ENCODE results near the gene LOXL1. TPM values are rescaled to one million over a fixed set of nuclear protein-coding genes. Genes with fewer than 3 reads are reported as not detected.
A peak's percentile ranks its signal among the peaks of the same experiment; 100 is the strongest.

Gene LOXL1
- total and polyA plus RNA-seq, 2 donors: 6.6 to 6.7 TPM

GRCh38 chr15:73925848-73926218 is 429 bp upstream of the LOXL1 start:
- no peak overlapping the region for H3K4me3 ChIP-seq (ENCODE audit: low read length in 2 of 2)
- no peak overlapping the region for H3K27ac ChIP-seq (ENCODE audit: low read depth in 1 of 2, low read length in 1 of 2)
- peaks cover 26 to 59% of the 10 kb centered on the region in 2 donors for H3K27me3 ChIP-seq (ENCODE audit: control insufficient read depth in 2 of 2, insufficient read depth in 1 of 2, low read length in 1 of 2)
- H3K36me3 ChIP-seq (ENCODE audit: control insufficient read depth in 2 of 2, insufficient read depth in 2 of 2, low read length in 1 of 2): no peaks in the 10 kb centered on the region
- no peaks in the 10 kb centered on the region for H3K9me3 ChIP-seq (ENCODE audit: control insufficient read depth in 2 of 2, insufficient read depth in 1 of 2, low read length in 1 of 2)
- DNase-seq (ENCODE audit: low read depth in 6 of 9, low spot score in 9 of 9): no peak
- peaks cover 20 to 59% of the 10 kb centered on the region in 2 donors for H3K4me1 ChIP-seq (ENCODE audit: control insufficient read depth in 2 of 2, insufficient read depth in 2 of 2, low read length in 2 of 2)
- WGBS: 96% methylated on average over 8 of the region's 8 CpGs

DNA sequence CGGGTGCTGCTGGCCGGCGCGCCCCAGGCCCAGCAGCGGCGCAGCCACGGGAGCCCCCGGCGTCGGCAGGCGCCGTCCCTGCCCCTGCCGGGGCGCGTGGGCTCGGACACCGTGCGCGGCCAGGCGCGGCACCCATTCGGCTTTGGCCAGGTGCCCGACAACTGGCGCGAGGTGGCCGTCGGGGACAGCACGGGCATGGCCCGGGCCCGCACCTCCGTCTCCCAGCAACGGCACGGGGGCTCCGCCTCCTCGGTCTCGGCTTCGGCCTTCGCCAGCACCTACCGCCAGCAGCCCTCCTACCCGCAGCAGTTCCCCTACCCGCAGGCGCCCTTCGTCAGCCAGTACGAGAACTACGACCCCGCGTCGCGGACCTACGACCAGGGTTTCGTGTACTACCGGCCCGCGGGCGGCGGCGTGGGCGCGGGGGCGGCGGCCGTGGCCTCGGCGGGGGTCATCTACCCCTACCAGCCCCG is 777 bp downstream of the LOXL1 start:
- Histone ChIP-seq H3K27me3 (ENCODE audit: control insufficient read depth in 2 of 2, insufficient read depth in 1 of 2, low read length in 1 of 2) (peaks cover 26 to 59% of the 10 kb centered on the region in 2 donors), H3K4me1 (ENCODE audit: control insufficient read depth in 2 of 2, insufficient read depth in 2 of 2, low read length in 2 of 2) (peaks cover 20 to 48% of the 10 kb centered on the region in 2 donors), H3K27ac (ENCODE audit: low read depth in 1 of 2, low read length in 1 of 2) (peak overlapping the region in 1 of 2 donors; percentile 25), H3K9me3 (ENCODE audit: control insufficient read depth in 2 of 2, insufficient read depth in 1 of 2, low read length in 1 of 2) (no peaks in the 10 kb centered on the region), H3K4me3 (ENCODE audit: low read length in 2 of 2) (peak overlapping the region; percentile 34 to 72), H3K36me3 (ENCODE audit: control insufficient read depth in 2 of 2, insufficient read depth in 2 of 2, low read length in 1 of 2) (no peaks in the 10 kb centered on the region)
- peak in 1 of 9 donors; percentile 35 for DNase-seq (ENCODE audit: low read depth in 6 of 9, low spot score in 9 of 9)
- WGBS: 3% methylated on average over 65 of the region's 65 CpGs

DNA sequence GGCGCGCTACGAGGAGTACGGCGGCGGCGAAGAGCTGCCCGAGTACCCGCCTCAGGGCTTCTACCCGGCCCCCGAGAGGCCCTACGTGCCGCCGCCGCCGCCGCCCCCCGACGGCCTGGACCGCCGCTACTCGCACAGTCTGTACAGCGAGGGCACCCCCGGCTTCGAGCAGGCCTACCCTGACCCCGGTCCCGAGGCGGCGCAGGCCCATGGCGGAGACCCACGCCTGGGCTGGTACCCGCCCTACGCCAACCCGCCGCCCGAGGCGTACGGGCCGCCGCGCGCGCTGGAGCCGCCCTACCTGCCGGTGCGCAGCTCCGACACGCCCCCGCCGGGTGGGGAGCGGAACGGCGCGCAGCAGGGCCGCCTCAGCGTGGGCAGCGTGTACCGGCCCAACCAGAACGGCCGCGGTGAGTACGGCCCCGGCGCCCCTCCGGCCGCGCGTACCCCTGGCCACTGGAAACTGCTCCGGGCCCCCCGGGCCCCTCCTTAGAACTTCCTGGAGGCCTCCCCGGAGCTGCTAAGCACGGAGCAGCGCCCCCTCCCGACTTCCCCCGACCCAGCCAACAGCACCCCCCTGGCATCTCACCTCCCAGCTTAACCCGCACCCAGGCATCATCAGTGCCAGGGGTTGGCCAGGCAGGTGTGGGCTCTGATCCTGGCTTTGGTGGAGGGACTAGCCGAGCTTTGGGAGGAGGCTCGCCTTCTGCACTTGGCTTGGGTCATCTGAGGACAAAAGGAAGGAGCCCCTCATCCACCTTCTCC is 1.4 kb downstream of the LOXL1 start:
- H3K36me3 ChIP-seq (ENCODE audit: control insufficient read depth in 2 of 2, insufficient read depth in 2 of 2, low read length in 1 of 2): no peaks in the 10 kb centered on the region
- H3K27me3 ChIP-seq (ENCODE audit: control insufficient read depth in 2 of 2, insufficient read depth in 1 of 2, low read length in 1 of 2): peaks cover 26 to 58% of the 10 kb centered on the region in 2 donors
- peak in 8 of 9 donors; percentile 54 to 90 (median 70) for DNase-seq (ENCODE audit: low read depth in 6 of 9, low spot score in 9 of 9)
- peaks cover 20 to 42% of the 10 kb centered on the region in 2 donors for H3K4me1 ChIP-seq (ENCODE audit: control insufficient read depth in 2 of 2, insufficient read depth in 2 of 2, low read length in 2 of 2)
- peak overlapping the region in 1 of 2 donors; percentile 25 for H3K27ac ChIP-seq (ENCODE audit: low read depth in 1 of 2, low read length in 1 of 2)
- H3K9me3 ChIP-seq (ENCODE audit: control insufficient read depth in 2 of 2, insufficient read depth in 1 of 2, low read length in 1 of 2): no peaks in the 10 kb centered on the region
- peak overlapping the region; percentile 34 to 72 for H3K4me3 ChIP-seq (ENCODE audit: low read length in 2 of 2)
- under 1% methylated on average over 78 of the region's 78 CpGs for WGBS

- no peak for DNase-seq (ENCODE audit: low read depth in 6 of 9, low spot score in 9 of 9)
- 96% methylated on average over 3 of the region's 3 CpGs for WGBS
- H3K4me1 ChIP-seq (ENCODE audit: control insufficient read depth in 2 of 2, insufficient read depth in 2 of 2, low read length in 2 of 2): peaks cover 20 to 39% of the 10 kb centered on the region in 2 donors
- H3K27me3 ChIP-seq (ENCODE audit: control insufficient read depth in 2 of 2, insufficient read depth in 1 of 2, low read length in 1 of 2): peaks cover 26 to 56% of the 10 kb centered on the region in 2 donors
- H3K9me3 ChIP-seq (ENCODE audit: control insufficient read depth in 2 of 2, insufficient read depth in 1 of 2, low read length in 1 of 2): no peaks in the 10 kb centered on the region
- H3K27ac ChIP-seq (ENCODE audit: low read depth in 1 of 2, low read length in 1 of 2): no peak overlapping the region
- no peaks in the 10 kb centered on the region for H3K36me3 ChIP-seq (ENCODE audit: control insufficient read depth in 2 of 2, insufficient read depth in 2 of 2, low read length in 1 of 2)
- H3K4me3 ChIP-seq (ENCODE audit: low read length in 2 of 2): peak overlapping the region; percentile 33 to 72
Observed at GRCh38 chr15:73928241-73928579, 1.9 kb downstream of the LOXL1 start.

DNA sequence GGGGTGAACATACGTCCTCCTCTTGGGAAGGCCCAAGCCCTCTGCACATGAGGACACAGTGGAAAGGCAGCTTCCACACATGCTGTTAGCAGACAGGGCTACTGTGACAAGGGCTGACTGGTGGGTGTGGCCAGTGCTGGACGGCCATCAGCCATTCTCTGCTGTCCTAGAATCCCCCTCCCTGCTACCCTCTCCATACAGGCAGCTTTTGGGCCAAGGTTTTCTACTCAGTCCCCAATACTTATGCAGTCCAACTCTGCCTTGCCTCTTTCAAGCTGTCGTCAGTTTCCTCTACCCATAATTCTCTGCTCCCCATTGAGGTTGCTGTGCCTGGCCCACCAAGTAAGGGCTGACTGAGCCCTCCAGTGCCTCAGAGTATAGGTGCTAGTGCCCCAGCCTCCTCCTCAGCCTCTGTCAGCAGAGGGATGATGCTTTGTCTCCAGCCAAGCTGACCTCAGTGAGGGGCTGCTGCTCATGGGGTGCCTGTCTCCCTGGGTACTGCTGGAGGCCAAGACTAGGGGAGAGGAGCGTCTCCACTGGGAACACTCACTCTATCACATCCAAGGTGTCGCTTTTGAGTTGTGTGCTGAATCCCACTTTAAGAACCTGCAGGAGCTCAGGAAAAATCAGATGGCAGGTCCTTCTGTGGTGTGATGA is 2.8 kb downstream of the LOXL1 start:
- Histone ChIP-seq H3K4me1 (ENCODE audit: control insufficient read depth in 2 of 2, insufficient read depth in 2 of 2, low read length in 2 of 2) (peaks cover 20 to 33% of the 10 kb centered on the region in 2 donors), H3K27ac (ENCODE audit: low read depth in 1 of 2, low read length in 1 of 2) (peak overlapping the region; percentile 2 to 31)

DNA sequence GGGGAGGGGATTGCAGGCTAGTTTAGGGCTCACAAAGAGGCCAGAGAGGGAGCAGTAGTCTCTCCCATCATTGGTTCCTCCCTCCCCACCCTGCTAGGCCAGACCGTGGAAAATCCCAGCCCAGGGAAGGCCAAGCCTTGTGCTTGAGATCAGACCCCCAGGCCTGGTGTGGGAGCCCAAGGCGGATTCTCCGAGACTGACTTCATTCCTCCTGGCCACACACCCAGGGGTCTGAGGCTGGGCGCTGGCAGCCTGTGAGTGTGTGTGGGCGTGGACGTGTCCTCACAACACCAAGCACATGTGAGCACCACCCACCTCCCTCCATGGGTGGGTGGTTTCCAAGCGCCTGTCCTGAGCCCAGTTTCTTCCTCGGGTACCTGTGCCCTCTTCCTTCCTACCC is 4.1 kb downstream of the LOXL1 start:
- Histone ChIP-seq H3K9me3 (ENCODE audit: control insufficient read depth in 2 of 2, insufficient read depth in 1 of 2, low read length in 1 of 2) (no peaks in the 10 kb centered on the region), H3K4me3 (ENCODE audit: low read length in 2 of 2) (no peak overlapping the region), H3K27ac (ENCODE audit: low read depth in 1 of 2, low read length in 1 of 2) (no peak overlapping the region), H3K4me1 (ENCODE audit: control insufficient read depth in 2 of 2, insufficient read depth in 2 of 2, low read length in 2 of 2) (peaks cover 17 to 22% of the 10 kb centered on the region in 2 donors), H3K36me3 (ENCODE audit: control insufficient read depth in 2 of 2, insufficient read depth in 2 of 2, low read length in 1 of 2) (no peaks in the 10 kb centered on the region), H3K27me3 (ENCODE audit: control insufficient read depth in 2 of 2, insufficient read depth in 1 of 2, low read length in 1 of 2) (peaks cover 22 to 38% of the 10 kb centered on the region in 2 donors)
- 91% methylated on average over 8 of the region's 8 CpGs for WGBS
- no peak for DNase-seq (ENCODE audit: low read depth in 6 of 9, low spot score in 9 of 9)

More for the DNA sequence above, 2.8 kb downstream of the LOXL1 start:
- 76% methylated on average over 5 of the region's 5 CpGs for WGBS
- Histone ChIP-seq H3K27me3 (ENCODE audit: control insufficient read depth in 2 of 2, insufficient read depth in 1 of 2, low read length in 1 of 2) (peaks cover 26 to 50% of the 10 kb centered on the region in 2 donors), H3K36me3 (ENCODE audit: control insufficient read depth in 2 of 2, insufficient read depth in 2 of 2, low read length in 1 of 2) (no peaks in the 10 kb centered on the region), H3K9me3 (ENCODE audit: control insufficient read depth in 2 of 2, insufficient read depth in 1 of 2, low read length in 1 of 2) (no peaks in the 10 kb centered on the region), H3K4me3 (ENCODE audit: low read length in 2 of 2) (no peak overlapping the region)
- DNase-seq (ENCODE audit: low read depth in 6 of 9, low spot score in 9 of 9): peak in 6 of 9 donors; percentile 41 to 82 (median 54)

- H3K4me1 ChIP-seq (ENCODE audit: control insufficient read depth in 2 of 2, insufficient read depth in 2 of 2, low read length in 2 of 2): peaks cover 17 to 22% of the 10 kb centered on the region in 2 donors
- H3K36me3 ChIP-seq (ENCODE audit: control insufficient read depth in 2 of 2, insufficient read depth in 2 of 2, low read length in 1 of 2): no peaks in the 10 kb centered on the region
- no peak overlapping the region for H3K4me3 ChIP-seq (ENCODE audit: low read length in 2 of 2)
- peaks cover 20 to 33% of the 10 kb centered on the region in 2 donors for H3K27me3 ChIP-seq (ENCODE audit: control insufficient read depth in 2 of 2, insufficient read depth in 1 of 2, low read length in 1 of 2)
- DNase-seq (ENCODE audit: low read depth in 6 of 9, low spot score in 9 of 9): no peak
- no peaks in the 10 kb centered on the region for H3K9me3 ChIP-seq (ENCODE audit: control insufficient read depth in 2 of 2, insufficient read depth in 1 of 2, low read length in 1 of 2)
- H3K27ac ChIP-seq (ENCODE audit: low read depth in 1 of 2, low read length in 1 of 2): no peak overlapping the region
- 97% methylated on average over 7 of the region's 7 CpGs for WGBS
Observed at GRCh38 chr15:73930790-73931281, 4.6 kb downstream of the LOXL1 start.

GRCh38 chr15:73931441-73931840 is 5.2 kb downstream of the LOXL1 start:
- DNase-seq (ENCODE audit: low read depth in 6 of 9, low spot score in 9 of 9): no peak
- H3K4me3 ChIP-seq (ENCODE audit: low read length in 2 of 2): no peak overlapping the region
- no peak overlapping the region for H3K27ac ChIP-seq (ENCODE audit: low read depth in 1 of 2, low read length in 1 of 2)
- peaks cover 14 to 27% of the 10 kb centered on the region in 2 donors for H3K27me3 ChIP-seq (ENCODE audit: control insufficient read depth in 2 of 2, insufficient read depth in 1 of 2, low read length in 1 of 2)
- peaks cover 17 to 20% of the 10 kb centered on the region in 2 donors for H3K4me1 ChIP-seq (ENCODE audit: control insufficient read depth in 2 of 2, insufficient read depth in 2 of 2, low read length in 2 of 2)
- 77% methylated on average over 2 of the region's 2 CpGs for WGBS
- no peaks in the 10 kb centered on the region for H3K36me3 ChIP-seq (ENCODE audit: control insufficient read depth in 2 of 2, insufficient read depth in 2 of 2, low read length in 1 of 2)
- no peaks in the 10 kb centered on the region for H3K9me3 ChIP-seq (ENCODE audit: control insufficient read depth in 2 of 2, insufficient read depth in 1 of 2, low read length in 1 of 2)

Measured in thymus (tissue), 11 donors.